Measurements from ENCODE around the gene SLC6A18.

Gene SLC6A18

GRCh38 chr5:1276930-1277329 is 51.7 kb downstream of the SLC6A18 start:
- DNase-seq (ENCODE audit: low spot score): peak; percentile 35
- in situ Hi-C loops (cut with MboI; ENCODE audit: low pct_unique_long_range_greater_than_20kb, low sequenced_read_pairs, unreplicated experiment): no loop called here
- TF ChIP-seq CTCF (IDR thresholded peaks at IDR 0.05; ENCODE audit: extremely low read depth, insufficient read depth, missing control alignments): no peak

GRCh38 chr5:1277331-1277730 is 52.1 kb downstream of the SLC6A18 start:
- in situ Hi-C loops (cut with MboI; ENCODE audit: low pct_unique_long_range_greater_than_20kb, low sequenced_read_pairs, unreplicated experiment): no loop called here
- DNase-seq (ENCODE audit: low spot score): no peak
- no peak for TF ChIP-seq CTCF (IDR thresholded peaks at IDR 0.05; ENCODE audit: extremely low read depth, insufficient read depth, missing control alignments)

DNA sequence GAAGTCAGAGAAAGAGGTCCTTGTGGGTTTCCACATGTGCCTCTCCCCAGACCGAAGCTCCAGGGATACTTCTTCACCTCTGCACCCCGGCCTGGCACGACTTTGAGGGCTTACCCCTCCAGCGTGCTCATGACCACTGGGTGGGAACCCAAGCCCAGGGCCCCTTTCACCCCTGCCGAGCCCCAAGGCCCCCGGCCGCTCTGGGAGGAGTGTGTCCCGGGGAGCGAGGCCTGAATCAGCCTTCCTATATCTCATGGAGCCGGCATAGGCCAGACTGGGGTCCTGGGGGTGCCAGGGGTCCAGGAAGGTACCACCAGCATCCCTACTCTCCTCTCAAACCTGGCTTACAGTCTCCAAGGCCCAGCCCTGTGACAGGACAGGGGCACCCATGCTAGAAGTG is 52.6 kb downstream of the SLC6A18 start:
- in situ Hi-C loops (cut with MboI; ENCODE audit: low pct_unique_long_range_greater_than_20kb, low sequenced_read_pairs, unreplicated experiment): no loop called here
- DNase-seq (ENCODE audit: low spot score): no peak
- TF ChIP-seq CTCF (IDR thresholded peaks at IDR 0.05; ENCODE audit: extremely low read depth, insufficient read depth, missing control alignments): no peak

DNA sequence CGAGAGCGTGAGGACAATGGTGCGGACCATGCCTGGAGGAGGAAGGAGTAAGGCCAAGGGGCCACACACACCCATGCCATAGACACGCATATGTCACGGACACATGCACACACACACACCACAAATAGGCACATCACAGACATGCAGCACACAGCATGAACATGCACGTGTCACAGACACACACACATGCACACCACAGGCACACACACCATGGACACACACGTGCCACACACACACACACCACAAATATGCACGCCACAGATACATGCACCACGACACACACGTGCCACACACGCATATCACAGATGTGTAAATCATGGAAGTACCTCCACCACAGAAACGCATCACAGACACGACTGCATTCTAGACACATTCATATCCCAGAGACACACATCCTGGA is 53.0 kb downstream of the SLC6A18 start:
- in situ Hi-C loops (cut with MboI; ENCODE audit: low pct_unique_long_range_greater_than_20kb, low sequenced_read_pairs, unreplicated experiment): no loop called here

GRCh38 chr5:1278656-1279442 is 53.7 kb downstream of the SLC6A18 start:
- no peak for TF ChIP-seq CTCF (IDR thresholded peaks at IDR 0.05; ENCODE audit: extremely low read depth, insufficient read depth, missing control alignments)
- in situ Hi-C loops (cut with MboI; ENCODE audit: low pct_unique_long_range_greater_than_20kb, low sequenced_read_pairs, unreplicated experiment): no loop called here
- no peak for DNase-seq (ENCODE audit: low spot score)

More for the DNA sequence above, 53.0 kb downstream of the SLC6A18 start:
- TF ChIP-seq CTCF (IDR thresholded peaks at IDR 0.05; ENCODE audit: extremely low read depth, insufficient read depth, missing control alignments): no peak
- no peak for DNase-seq (ENCODE audit: low spot score)

GRCh38 chr5:1279443-1280151 is 54.4 kb downstream of the SLC6A18 start:
- in situ Hi-C loops (cut with MboI; ENCODE audit: low pct_unique_long_range_greater_than_20kb, low sequenced_read_pairs, unreplicated experiment): no loop called here
- no peak for DNase-seq (ENCODE audit: low spot score)
- TF ChIP-seq CTCF (IDR thresholded peaks at IDR 0.05; ENCODE audit: extremely low read depth, insufficient read depth, missing control alignments): no peak
